Pancreas (tissue), 10 donors: ENCODE measurements around the gene ADGRV1. TPM values are rescaled to one million over a fixed set of nuclear protein-coding genes. Genes with fewer than 3 reads are reported as not detected.
A peak's percentile ranks its signal among the peaks of the same experiment; 100 is the strongest.
"Not testable (repeated sequence)": the region's sequence is repeated elsewhere in the genome, so short reads cannot be mapped to it uniquely, and the experiment has no call there.

Source experiments
- ATAC-seq, 4 donors: fragments of 200-7000 bp; cut with Tn5 transposase; one replicate each; pipeline versions ENCODE4 v1.8.0 to v1.9.1; 2020; ENCODE audit warnings: mild to moderate bottlenecking in 4 of 4, moderate library complexity in 4 of 4
- DNase-seq, 6 donors: peaks; one replicate each; pipeline ENCODE4 v3.0.0-alpha.2; 2020
- FAIRE-seq: peaks from 2 replicates; lab custom pipeline; 2012; peaks lifted over from hg19 to GRCh38; lab: Jason Lieb, UNC
- H3K27ac ChIP-seq, 4 donors: fragments of 200-600 bp; sonication (generic); 1 replicate in 3 of 4; 2 replicates in 1 of 4; pipeline versions ENCODE4 v1.5.0 to v1.8.0; 2020
- H3K27me3 ChIP-seq, 4 donors: fragments of 200-600 bp; one replicate each; pipeline ENCODE4 v1.8.0; 2021
- H3K36me3 ChIP-seq, 3 donors: fragments of 200-600 bp; sonication (generic) in 1 of 3; one replicate each; pipeline versions ENCODE4 v1.5.0 to v1.8.0; 2020 to 2021
- H3K4me1 ChIP-seq, 3 donors: fragments of 200-600 bp; one replicate each; pipeline ENCODE4 v1.8.0; 2021
- H3K4me3 ChIP-seq, 4 donors: fragments of 200-600 bp; sonication (generic) in 2 of 4; one replicate each; pipeline versions ENCODE4 v1.5.0 to v1.8.0; 2020 to 2021
- H3K9me3 ChIP-seq, 4 donors: fragments of 200-600 bp; one replicate each; pipeline ENCODE4 v1.8.0; 2021
- CTCF ChIP-seq, 4 donors: fragments of 200-600 bp; sonication (generic) in 3 of 4; IDR thresholded peaks; one replicate each; pipeline versions ENCODE4 v1.5.0 to v1.8.0; 2021; ENCODE audit warnings: antibody characterized with exemption in 4 of 4
- WGBS, 2 donors: extraction: QIAGEN DNeasy Blood & Tissue Kit; methylation state at CpG; one replicate each; pipeline ENCODE4 v1.1.7; 2013; 5-methylcytosine and 5-hydroxymethylcytosine counted together
- intact Hi-C, 3 donors: fragments of 100-400 bp; cut with DNase I; formaldehyde crosslinking; loops; one replicate each; pipeline versions ENCODE4 v1.11.1 to v1.14.2; 2022
- polyA plus RNA-seq, 2 donors: library from polyadenylated mRNA; stranded (reverse); fragments of 200-250 nt; gene quantifications; one replicate each; pipeline ENCODE4 v1.2.3, GENCODE V29; 2013
- total RNA-seq, 6 donors: library from RNA; stranded (reverse); fragmentation: NEBNext Ultra II Directional in 4 of 6; extraction: Animal tissue kit (Norgen Biotek cat#: 25700) in 4 of 6; gene quantifications; one replicate each; pipeline versions ENCODE4 v1.2.1 to v1.2.4, GENCODE V29; 2021 to 2023
- donor health status: healthy with polysubstance abuse.
- donor health status: DM: no; HTN: no; CAD: no; lungs with moderate emphysema.
- donor health status: DM: no; HTN: no; CAD: no.
- donor health status: control.
- donor health status: control.
- donor health status: Bipolar disorder and iron deficiency.
- donor health status: DM: yes; HTN: yes; CAD: no.
- donor health status: DM: no; HTN: no; CAD: no.
- donor health status: DM: no; HTN: no; CAD: no.
- donor health status: DM: yes; HTN: yes; CAD: no.

Gene ADGRV1
- total and polyA plus RNA-seq, 8 donors, result 3.9 to 6.9 (median 5.4) TPM

- WGBS, 2 donors, result 88 to 89% methylated on average over 6 of the region's 6 CpGs
- ATAC-seq, result peak in 1 of 4 donors; percentile 24
- Histone ChIP-seq H3K27me3 (peaks cover 0 to 3% (median 0%) of the 10 kb centered on the region in 4 donors), H3K36me3 (no peaks in the 10 kb centered on the region), H3K4me1 (peaks cover 0 to 17% (median 9%) of the 10 kb centered on the region in 3 donors), H3K27ac (no peak overlapping the region), H3K4me3 (no peak overlapping the region), H3K9me3 (no peaks in the 10 kb centered on the region)
- intact Hi-C loops, result no loop called here
- no peak for DNase-seq
- TF ChIP-seq CTCF (IDR thresholded peaks at IDR 0.05), result no peak
- no peak for FAIRE-seq
Measured at GRCh38 chr5:90917928-90918668, 359.5 kb downstream of the ADGRV1 start.

- Histone ChIP-seq H3K27me3 (peaks cover 0 to 3% (median 0%) of the 10 kb centered on the region in 4 donors), H3K9me3 (no peaks in the 10 kb centered on the region), H3K4me3 (no peak overlapping the region), H3K36me3 (no peaks in the 10 kb centered on the region), H3K27ac (no peak overlapping the region), H3K4me1 (peaks cover 0 to 3% (median 0%) of the 10 kb centered on the region in 3 donors)
- ATAC-seq (no peak), FAIRE-seq (no peak), DNase-seq (no peak)
- TF ChIP-seq CTCF (IDR thresholded peaks at IDR 0.05), result no peak
- intact Hi-C loops, result no loop called here
- 85 to 91% methylated on average over 2 of the region's 2 CpGs for WGBS, 2 donors
Measured at GRCh38 chr5:90921418-90921973, 362.9 kb downstream of the ADGRV1 start.

- DNase-seq, H3K36me3 ChIP-seq, FAIRE-seq, H3K27me3 ChIP-seq, H3K27ac ChIP-seq, intact Hi-C loops, H3K4me1 ChIP-seq, H3K4me3 ChIP-seq, ATAC-seq, H3K9me3 ChIP-seq: not testable (repeated sequence)
- 87 to 96% methylated on average over 2 of the region's 2 CpGs for WGBS, 2 donors
Measured at GRCh38 chr5:90924222-90924621, 365.6 kb downstream of the ADGRV1 start.

GRCh38 chr5:90929013-90929839 is 370.6 kb downstream of the ADGRV1 start:
- H3K27me3 ChIP-seq, ATAC-seq, H3K4me1 ChIP-seq, H3K36me3 ChIP-seq, H3K9me3 ChIP-seq, intact Hi-C loops, H3K4me3 ChIP-seq, FAIRE-seq, DNase-seq, H3K27ac ChIP-seq: not testable (repeated sequence)
- WGBS, 2 donors, result 88 to 91% methylated on average over 21 to 24 of the region's 29 CpGs

- no peaks in the 10 kb centered on the region for H3K27me3 ChIP-seq
- FAIRE-seq (no peak), DNase-seq (no peak), ATAC-seq (no peak)
- intact Hi-C loops, result no loop called here
- H3K36me3 ChIP-seq, result no peaks in the 10 kb centered on the region
- no peak overlapping the region for H3K4me3 ChIP-seq
- no peaks in the 10 kb centered on the region for H3K4me1 ChIP-seq
- 47 to 49% methylated on average over 5 of the region's 5 CpGs for WGBS, 2 donors
- no peak for TF ChIP-seq CTCF (IDR thresholded peaks at IDR 0.05)
- no peaks in the 10 kb centered on the region for H3K9me3 ChIP-seq
- no peak overlapping the region for H3K27ac ChIP-seq
Measured at GRCh38 chr5:90930062-90930461, 371.5 kb downstream of the ADGRV1 start.
